ENCODE measurements around the gene FER1L5.

DNA sequence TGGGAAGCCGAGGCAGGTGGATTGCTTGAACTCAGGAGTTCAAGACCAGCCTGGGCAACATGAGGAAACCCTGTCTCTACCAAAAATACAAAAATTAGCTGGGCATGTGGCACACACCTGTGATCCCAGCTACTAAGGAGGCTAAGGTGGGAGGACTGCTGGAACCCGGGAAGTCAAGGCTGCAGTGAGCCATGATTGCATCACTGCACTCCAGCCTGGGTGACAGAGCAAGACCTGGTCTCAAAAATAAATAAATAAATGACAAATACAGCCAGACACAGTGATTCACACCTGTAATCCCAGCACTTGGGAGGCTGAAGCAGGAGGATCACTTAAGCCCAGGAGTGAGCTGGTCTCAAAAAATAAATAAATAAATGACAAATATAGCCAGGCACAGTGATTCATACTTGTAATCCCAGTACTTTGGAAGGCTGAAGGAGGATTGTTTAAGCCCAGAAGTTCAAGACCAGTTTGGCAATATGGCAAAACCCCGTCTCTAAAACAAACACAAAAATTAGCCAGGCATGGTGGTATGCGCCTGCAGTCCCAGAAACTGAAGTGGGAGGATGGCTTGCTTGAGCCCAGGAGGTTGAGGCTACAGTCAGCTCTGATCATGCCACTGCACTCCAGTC is 10.6 kb upstream of the FER1L5 start:
- no peak for TF ChIP-seq EZH2 (IDR thresholded peaks at IDR 0.05; ENCODE audit: borderline replicate concordance, low read length)
- TF ChIP-seq, protein P1, sequence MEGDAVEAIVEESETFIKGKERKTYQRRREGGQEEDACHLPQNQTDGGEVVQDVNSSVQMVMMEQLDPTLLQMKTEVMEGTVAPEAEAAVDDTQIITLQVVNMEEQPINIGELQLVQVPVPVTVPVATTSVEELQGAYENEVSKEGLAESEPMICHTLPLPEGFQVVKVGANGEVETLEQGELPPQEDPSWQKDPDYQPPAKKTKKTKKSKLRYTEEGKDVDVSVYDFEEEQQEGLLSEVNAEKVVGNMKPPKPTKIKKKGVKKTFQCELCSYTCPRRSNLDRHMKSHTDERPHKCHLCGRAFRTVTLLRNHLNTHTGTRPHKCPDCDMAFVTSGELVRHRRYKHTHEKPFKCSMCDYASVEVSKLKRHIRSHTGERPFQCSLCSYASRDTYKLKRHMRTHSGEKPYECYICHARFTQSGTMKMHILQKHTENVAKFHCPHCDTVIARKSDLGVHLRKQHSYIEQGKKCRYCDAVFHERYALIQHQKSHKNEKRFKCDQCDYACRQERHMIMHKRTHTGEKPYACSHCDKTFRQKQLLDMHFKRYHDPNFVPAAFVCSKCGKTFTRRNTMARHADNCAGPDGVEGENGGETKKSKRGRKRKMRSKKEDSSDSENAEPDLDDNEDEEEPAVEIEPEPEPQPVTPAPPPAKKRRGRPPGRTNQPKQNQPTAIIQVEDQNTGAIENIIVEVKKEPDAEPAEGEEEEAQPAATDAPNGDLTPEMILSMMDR (conservative IDR thresholded peaks at IDR 0.05 in 1 of 2, IDR thresholded peaks at IDR 0.05 in 1 of 2; ENCODE audit: extremely low read depth in 1 of 2, insufficient read depth in 1 of 2, low read depth in 1 of 2, low read length in 2 of 2), result no peak

Measured in mammary epithelial cell (primary cell).